A549 (cell line): Measurements from ENCODE around the gene MT1A. TPM values are rescaled to one million over a fixed set of nuclear protein-coding genes. Genes with fewer than 3 reads are reported as not detected.

Experiments
- ATAC-seq, 2 experiments: fragments of 200-7000 bp in 1 of 2; fragments of >200 bp in 1 of 2; cut with Nextera tagmentation in 1 of 2; cut with Tn5 transposase in 1 of 2; 3 replicates each; pipeline versions ENCODE4 v1.8.0 to v1.9.1; 2018 to 2020; ENCODE audit warnings: mild to moderate bottlenecking in 1 of 2, moderate library complexity in 1 of 2
- CTCF ChIA-PET: fragments of 300-600 bp; sonication (Branson Sonifier 250); formaldehyde crosslinking; extraction: SDS; loops from one replicate; lab custom pipeline; 2021; ENCODE audit warnings: antibody characterized with exemption, inconsistent platforms; lab: Yijun Ruan, JAX
- POLR2A ChIA-PET: fragments of 350-600 bp; formaldehyde crosslinking; extraction: SDS; loops from one replicate; lab custom pipeline; 2021; ENCODE audit warnings: antibody characterized with exemption, inconsistent platforms; lab: Yijun Ruan, JAX
- DNase-seq, 2 experiments: peaks; one replicate each; pipeline versions ENCODE4 v3.0.0 to v3.0.0-alpha.2; 2011 to 2016; ENCODE audit warnings: low read depth in 1 of 2, low spot score in 1 of 2
- FAIRE-seq: peaks from 2 replicates; lab custom pipeline; 2011; peaks lifted over from hg19 to GRCh38; lab: Jason Lieb, UNC
- H3K27ac ChIP-seq, 2 experiments: fragments of >200 bp; sonication (Bioruptor Twin); formaldehyde crosslinking; 3 replicates each; pipeline ENCODE4 v1.5.1; 2016 to 2017
- H3K4me1 ChIP-seq: fragments of >200 bp; sonication (Bioruptor Twin); formaldehyde crosslinking; 3 replicates; pipeline ENCODE4 v1.6.1; 2016
- H3K4me2 ChIP-seq: fragments of >200 bp; sonication (Bioruptor Twin); formaldehyde crosslinking; 3 replicates; pipeline ENCODE4 v1.6.1; 2016
- H3K4me3 ChIP-seq: fragments of >200 bp; sonication (Bioruptor Twin); formaldehyde crosslinking; 3 replicates; pipeline ENCODE4 v1.5.1; 2016
- H3K9me3 ChIP-seq: fragments of >200 bp; sonication (Bioruptor Twin); formaldehyde crosslinking; 3 replicates; pipeline ENCODE4 v1.6.1; 2016
- ATOH8 ChIP-seq: fragments of 250-450 bp; sonication (Bioruptor Pico); IDR thresholded peaks from 2 replicates; pipeline ENCODE4 v1.5.0; 2020; ENCODE audit warnings: low read depth, mild to moderate bottlenecking, moderate library complexity
- CBX2 ChIP-seq: fragments of 200-600 bp; sonication (generic); IDR thresholded peaks from 2 replicates; pipeline ENCODE4 v1.6.1; 2016; ENCODE audit warnings: low read depth, mild to moderate bottlenecking, borderline replicate concordance
- CBX8 ChIP-seq: fragments of 200-600 bp; sonication (generic); IDR thresholded peaks from 2 replicates; pipeline ENCODE4 v1.6.1; 2016
- CHD4 ChIP-seq: fragments of 200-600 bp; sonication (generic); IDR thresholded peaks from 2 replicates; pipeline ENCODE4 v1.6.1; 2016; ENCODE audit warnings: antibody characterized with exemption, mild to moderate bottlenecking, borderline replicate concordance
- CTCF ChIP-seq: fragments of >200 bp; sonication (Bioruptor Twin); formaldehyde crosslinking; IDR thresholded peaks from 3 replicates; pipeline ENCODE4 v1.5.1; 2016
- EHF ChIP-seq: fragments of 250-450 bp; sonication (Bioruptor Pico); IDR thresholded peaks from 2 replicates; pipeline ENCODE4 v1.5.0; 2020; ENCODE audit warnings: mild to moderate bottlenecking
- EHMT2 ChIP-seq: fragments of 200-600 bp; sonication (generic); IDR thresholded peaks from 2 replicates; pipeline ENCODE4 v1.6.1; 2016; ENCODE audit warnings: antibody characterized with exemption, low read depth, mild to moderate bottlenecking, moderate library complexity
- EP300 ChIP-seq, 2 experiments: fragments of >200 bp; sonication (Bioruptor Twin); formaldehyde crosslinking; IDR thresholded peaks; 2 replicates in 1 of 2; 3 replicates in 1 of 2; pipeline ENCODE4 v1.6.1; 2016 to 2017
- ESRRA ChIP-seq: fragments of 150-350 bp; IDR thresholded peaks from 2 replicates; pipeline ENCODE4 v1.6.1; 2014; ENCODE audit warnings: mild to moderate bottlenecking, low read length, borderline replicate concordance
- FOSL2 ChIP-seq, 2 experiments: fragments of 450-650 bp in 1 of 2; fragments of >200 bp in 1 of 2; sonication (Bioruptor Twin) in 1 of 2; formaldehyde crosslinking; IDR thresholded peaks; 2 replicates each; pipeline versions ENCODE4 v1.5.0 to v1.6.1; 2016 to 2020; ENCODE audit warnings: mild to moderate bottlenecking in 1 of 2, moderate library complexity in 1 of 2
- FOXS1 ChIP-seq: fragments of 250-450 bp; sonication (Bioruptor Pico); IDR thresholded peaks from 2 replicates; pipeline ENCODE4 v1.5.0; 2020; ENCODE audit warnings: mild to moderate bottlenecking, moderate library complexity
- HMGXB4 ChIP-seq: fragments of 250-450 bp; sonication (Bioruptor Pico); IDR thresholded peaks from 2 replicates; pipeline ENCODE4 v1.5.0; 2021; ENCODE audit warnings: mild to moderate bottlenecking, moderate library complexity, borderline replicate concordance
- HOXA7 ChIP-seq: fragments of 250-450 bp; sonication (Bioruptor Pico); IDR thresholded peaks from 2 replicates; pipeline ENCODE4 v1.5.0; 2020; ENCODE audit warnings: mild to moderate bottlenecking, moderate library complexity
- HOXB13 ChIP-seq: fragments of 250-450 bp; sonication (Bioruptor Pico); IDR thresholded peaks from 2 replicates; pipeline ENCODE4 v1.5.0; 2020; ENCODE audit warnings: low read depth, mild to moderate bottlenecking, moderate library complexity
- KDM1A ChIP-seq: fragments of 200-600 bp; sonication (generic); IDR thresholded peaks from 2 replicates; pipeline ENCODE4 v1.6.1; 2016; ENCODE audit warnings: low read depth, mild to moderate bottlenecking
- KDM5A ChIP-seq: fragments of 200-600 bp; sonication (generic); IDR thresholded peaks from 2 replicates; pipeline ENCODE4 v1.6.1; 2016; ENCODE audit warnings: antibody characterized with exemption, mild to moderate bottlenecking
- MYC ChIP-seq: IDR thresholded peaks from 2 replicates; pipeline ENCODE4 v1.6.1; 2012; ENCODE audit warnings: mild to moderate bottlenecking, inconsistent platforms, low read length, improper control_type of control experiment, borderline replicate concordance
- NFE2L2 ChIP-seq: fragments of 150-350 bp; conservative IDR thresholded peaks from 2 replicates; pipeline ENCODE4 v1.6.1; 2014; ENCODE audit warnings: low read length
- PBX3 ChIP-seq: IDR thresholded peaks from 2 replicates; pipeline ENCODE4 v1.6.1; 2012
- RARB ChIP-seq: fragments of 250-450 bp; sonication (Bioruptor Pico); IDR thresholded peaks from 2 replicates; pipeline ENCODE4 v1.8.0; 2021; ENCODE audit warnings: mild to moderate bottlenecking, moderate library complexity
- RFX5 ChIP-seq: fragments of 450-650 bp; IDR thresholded peaks from 2 replicates; pipeline ENCODE4 v1.7.1; 2014; ENCODE audit warnings: antibody characterized with exemption, mild to moderate bottlenecking, moderate library complexity
- SMC3 ChIP-seq: fragments of >200 bp; sonication (Bioruptor Twin); formaldehyde crosslinking; IDR thresholded peaks from 3 replicates; pipeline ENCODE4 v1.6.1; 2018; ENCODE audit warnings: inconsistent platforms
- SREBF2 ChIP-seq: fragments of 450-650 bp; IDR thresholded peaks from 2 replicates; pipeline ENCODE4 v1.6.1; 2014; ENCODE audit warnings: mild to moderate bottlenecking, moderate library complexity
- USF2 ChIP-seq: fragments of 450-650 bp; IDR thresholded peaks from 2 replicates; pipeline ENCODE4 v1.6.1; 2014; ENCODE audit warnings: antibody characterized with exemption
- ZC3H11A ChIP-seq: fragments of 450-650 bp; IDR thresholded peaks from 2 replicates; pipeline ENCODE4 v1.6.1; 2014; ENCODE audit warnings: antibody characterized with exemption, mild to moderate bottlenecking
- ZFP36 ChIP-seq: fragments of 450-650 bp; IDR thresholded peaks from 2 replicates; pipeline ENCODE4 v1.6.1; 2014; ENCODE audit warnings: borderline replicate concordance; ENCODE audit not compliant: partially characterized antibody
- ZNF302 ChIP-seq: fragments of 250-450 bp; sonication (Bioruptor Pico); IDR thresholded peaks from 2 replicates; pipeline ENCODE4 v1.9.0; 2021; ENCODE audit warnings: inconsistent platforms, mild to moderate bottlenecking, moderate library complexity
- ZSCAN20 ChIP-seq: fragments of 250-450 bp; sonication (Bioruptor Pico); IDR thresholded peaks from 2 replicates; pipeline ENCODE4 v1.8.0; 2022; ENCODE audit warnings: mild to moderate bottlenecking, moderate library complexity
- WGBS: methylation state at CpG from one replicate; pipeline ENCODE4 v1.1.6; 2017; ENCODE audit errors: missing lambda C conversion rate; 5-methylcytosine and 5-hydroxymethylcytosine counted together
- polyA plus RNA-seq, 4 experiments: library from polyadenylated mRNA; depleted of rRNA in 3 of 4; stranded (reverse); fragments of >200 nt; fragmentation: RNase III in 1 of 4; extraction: RNeasy Plus Mini Kit Qiagen cat#74134 plus additional on column Dnase treatment in 1 of 4; gene quantifications; 2 replicates in 3 of 4; 3 replicates in 1 of 4; pipeline ENCODE4 v1.2.3, GENCODE V29; 2011 to 2017

The MT1A gene
- polyA plus RNA-seq, 2 of the 4 experiments (the other 2 are of a cell fraction) = 5.3 to 12.8 TPM

- no peak for TF ChIP-seq EHMT2
- TF ChIP-seq ZSCAN20 (CRISPR knock-in tag) = no peak
- no peak for TF ChIP-seq ZNF302
- TF ChIP-seq ESRRA = no peak
- no peak for TF ChIP-seq KDM5A
- no peak for TF ChIP-seq FOXS1
- TF ChIP-seq HOXB13 (CRISPR knock-in tag) = no peak
- TF ChIP-seq CHD4 = no peak
- no peak for TF ChIP-seq ZC3H11A
- TF ChIP-seq EHF (CRISPR knock-in tag) = no peak
- TF ChIP-seq CBX2 = no peak
- TF ChIP-seq HMGXB4 (CRISPR knock-in tag) = no peak
- H3K27ac ChIP-seq = no peak overlapping the region
- FAIRE-seq (no peak), DNase-seq (no peak), ATAC-seq (no peak)
- ChIA-PET POLR2A (interaction anchor here (1.4 kb wide), 1 partner anchor 46 kb away, joined by 4 read pairs; the partner anchor contains the start of gene MT1X), CTCF (interaction anchor here (7.2 to 25.6 kb wide), 2 partner anchors 27 to 66 kb away, joined by 36 to 340 read pairs; partner anchors contain the start of gene MT2A)
- no peak overlapping the region for H3K4me2 ChIP-seq
- WGBS = 74% methylated on average over 9 of the region's 9 CpGs
- H3K4me1 ChIP-seq = 0 out of 3 replicates have a peak, but pooled peaks cover 3% of the 10 kb centered on the region
- no peaks in the 10 kb centered on the region for H3K9me3 ChIP-seq
- H3K4me3 ChIP-seq = no peak overlapping the region
These were observed 1.7 kb upstream of the MT1A start for GRCh38 chr16:56636616-56637413.

GRCh38 chr16:56639045-56639444 is 579 bp downstream of the MT1A start:
- ChIA-PET CTCF (interaction anchor here (1.2 to 25.6 kb wide), 7 partner anchors 8 to 125 kb away, joined by 3 to 340 read pairs (median 5); partner anchors contain the start of genes MT1E and MT2A), POLR2A (interaction anchor here (1.4 kb wide), 1 partner anchor 31 kb away, joined by 4 read pairs; the partner anchor contains the start of gene MT2A)
- WGBS = 15% methylated on average over 1 of the region's 1 CpG
- TF ChIP-seq ZNF302 = no peak
- no peak for TF ChIP-seq PBX3
- TF ChIP-seq CTCF = no peak
- TF ChIP-seq HOXB13 (CRISPR knock-in tag) = no peak
- no peak for TF ChIP-seq ZFP36
- TF ChIP-seq NFE2L2 = no peak
- no peak for TF ChIP-seq EP300 (IDR thresholded peaks at IDR 0.05)
- TF ChIP-seq CBX2 = no peak
- no peak for TF ChIP-seq KDM1A
- TF ChIP-seq CBX8 = no peak
- no peak for TF ChIP-seq SMC3
- TF ChIP-seq SREBF2 = no peak
- TF ChIP-seq MYC = no peak
- no peak for TF ChIP-seq HOXA7
- TF ChIP-seq FOSL2 (IDR thresholded peaks at IDR 0.05) = no peak
- no peak for TF ChIP-seq FOSL2 (CRISPR knock-in tag; IDR thresholded peaks at IDR 0.05)
- TF ChIP-seq RFX5 = no peak
- TF ChIP-seq ATOH8 (CRISPR knock-in tag) = no peak
- TF ChIP-seq FOXS1 = no peak
- TF ChIP-seq USF2 = no peak
- TF ChIP-seq RARB (CRISPR knock-in tag) = no peak
- DNase-seq = no peak
- Histone ChIP-seq H3K9me3 (no peaks in the 10 kb centered on the region), H3K4me1 (peaks cover 8% of the 10 kb centered on the region; the same call in 2 of the 3 replicates), H3K27ac (peak overlapping the region; percentile 46 to 83; a peak in 3 of 6 replicates), H3K4me2 (peak overlapping the region; percentile 71), H3K4me3 (peak overlapping the region; percentile 43; the same call in 1 of the 3 replicates)
- ATAC-seq = no peak
- no peak for FAIRE-seq
